ENCODE data around the gene SPATA31E1.
"Not testable (repeated sequence)": the region's sequence is repeated elsewhere in the genome, so short reads cannot be mapped to it uniquely, and the experiment has no call there.

Gene SPATA31E1

GRCh38 chr9:87886933-87887505 is 4.3 kb downstream of the SPATA31E1 start:
- DNase-seq, result no peak

GRCh38 chr9:87887661-87888480 is 5.2 kb downstream of the SPATA31E1 start:
- no peak for DNase-seq

GRCh38 chr9:87888501-87888900 is 5.8 kb downstream of the SPATA31E1 start:
- DNase-seq, result no peak

GRCh38 chr9:87889065-87889881 is 6.6 kb downstream of the SPATA31E1 start:
- DNase-seq, result no peak

GRCh38 chr9:87889882-87890252 is 7.2 kb downstream of the SPATA31E1 start:
- no peak for DNase-seq

- DNase-seq, result no peak
These were observed 8.2 kb downstream of the SPATA31E1 start for GRCh38 chr9:87890837-87891236.

GRCh38 chr9:87891754-87892153 is 9.1 kb downstream of the SPATA31E1 start:
- DNase-seq, result peak; percentile 13

- no peak for DNase-seq
These were observed 10.3 kb downstream of the SPATA31E1 start for GRCh38 chr9:87892956-87893355.

- no peak for DNase-seq
These were observed 12.4 kb downstream of the SPATA31E1 start for GRCh38 chr9:87894998-87895625.

- DNase-seq, result no peak
These were observed 14.2 kb downstream of the SPATA31E1 start for GRCh38 chr9:87896891-87897290.

GRCh38 chr9:87898151-87898550 is 15.5 kb downstream of the SPATA31E1 start:
- DNase-seq, result peak; percentile 44

- DNase-seq, result not testable (repeated sequence)
These were observed 19.7 kb downstream of the SPATA31E1 start for GRCh38 chr9:87902371-87902770.

GRCh38 chr9:87909310-87910041 is 26.8 kb downstream of the SPATA31E1 start:
- no peak for DNase-seq

- peak; percentile 11 for DNase-seq
These were observed 28.1 kb downstream of the SPATA31E1 start for GRCh38 chr9:87910821-87911220.

- DNase-seq, result not testable (repeated sequence)
These were observed 35.0 kb downstream of the SPATA31E1 start, which contains the start of gene SPATA31C1 for GRCh38 chr9:87917662-87918061. SPATA31C1 (plus strand) TSS chr9:87917962.

GRCh38 chr9:87919013-87919412 is 36.3 kb downstream of the SPATA31E1 start:
- DNase-seq, result not testable (repeated sequence)

- not testable (repeated sequence) for DNase-seq
These were observed 38.9 kb downstream of the SPATA31E1 start for GRCh38 chr9:87921561-87921960.

- not testable (repeated sequence) for DNase-seq
These were observed 40.3 kb downstream of the SPATA31E1 start for GRCh38 chr9:87923012-87923411.

- not testable (repeated sequence) for DNase-seq
These were observed 42.2 kb downstream of the SPATA31E1 start for GRCh38 chr9:87924851-87925250.

GRCh38 chr9:87929152-87929551 is 46.5 kb downstream of the SPATA31E1 start:
- not testable (repeated sequence) for DNase-seq

- not testable (repeated sequence) for DNase-seq
These were observed 51.8 kb downstream of the SPATA31E1 start for GRCh38 chr9:87934444-87934843.

- not testable (repeated sequence) for DNase-seq
These were observed 54.7 kb downstream of the SPATA31E1 start for GRCh38 chr9:87937352-87937751.

Measured in HCEC 1CT (cell line).